HepG2 (cell line): Measurements from ENCODE around the gene SLC9A5.

Experiments
- E2F1 ChIP-seq: sonication (generic); formaldehyde crosslinking; IDR thresholded peaks from 2 replicates; pipeline ENCODE4 v1.5.0; 2020; ENCODE audit warnings: missing genetic modification reagents
- EP300 ChIP-seq, 3 experiments: sonication (generic) in 1 of 3; formaldehyde crosslinking in 1 of 3; IDR thresholded peaks; 2 replicates each; pipeline versions ENCODE4 v1.5.1 to v1.6.1; 2011 to 2020; ENCODE audit warnings: low read depth in 2 of 3, low read length in 2 of 3, borderline replicate concordance in 1 of 3, improper control_type of control experiment in 1 of 3, mild to moderate bottlenecking in 1 of 3, missing genetic modification reagents in 1 of 3, moderate library complexity in 1 of 3
- HNF1A ChIP-seq, 2 experiments: sonication (generic) in 1 of 2; formaldehyde crosslinking in 1 of 2; IDR thresholded peaks; 2 replicates each; pipeline versions ENCODE4 v1.4.0 to v1.6.1; 2016 to 2020; ENCODE audit warnings: borderline replicate concordance in 1 of 2, low read depth in 1 of 2, mild to moderate bottlenecking in 1 of 2, missing genetic modification reagents in 1 of 2
- MYNN ChIP-seq: sonication (generic); formaldehyde crosslinking; IDR thresholded peaks from 2 replicates; pipeline ENCODE4 v1.4.0; 2020; ENCODE audit warnings: mild to moderate bottlenecking, low read depth, missing genetic modification reagents
- RAD21 ChIP-seq: fragments of 450-650 bp; formaldehyde crosslinking; IDR thresholded peaks from 2 replicates; pipeline ENCODE4 v1.5.0; 2020; ENCODE audit warnings: mild to moderate bottlenecking
- SNAPC5 ChIP-seq: sonication (generic); formaldehyde crosslinking; IDR thresholded peaks from 2 replicates; pipeline ENCODE4 v1.8.1; 2023; ENCODE audit warnings: mild to moderate bottlenecking, missing genetic modification reagents, borderline replicate concordance
- SP1 ChIP-seq, 2 experiments: fragments of 450-650 bp in 1 of 2; sonication (generic) in 1 of 2; formaldehyde crosslinking in 1 of 2; IDR thresholded peaks; 2 replicates each; pipeline versions ENCODE4 v1.4.0 to v1.6.1; 2016 to 2020; ENCODE audit warnings: missing genetic modification reagents in 1 of 2
- TCF7L2 ChIP-seq: IDR thresholded peaks from 2 replicates; pipeline ENCODE4 v1.6.1; 2011; ENCODE audit warnings: mild to moderate bottlenecking, low read depth, low read length, moderate library complexity
- ZBTB40 ChIP-seq, 2 experiments: fragments of 450-650 bp in 1 of 2; sonication (generic) in 1 of 2; formaldehyde crosslinking in 1 of 2; IDR thresholded peaks; 2 replicates each; pipeline versions ENCODE4 v1.6.1 to v1.8.0; 2016 to 2022; ENCODE audit warnings: antibody characterized with exemption in 1 of 2, mild to moderate bottlenecking in 1 of 2, missing genetic modification reagents in 1 of 2
- ZFYVE20 ChIP-seq: sonication (generic); formaldehyde crosslinking; IDR thresholded peaks from 2 replicates; pipeline ENCODE4 v1.8.0; 2023; ENCODE audit warnings: low read depth, mild to moderate bottlenecking, moderate library complexity, missing genetic modification reagents, borderline replicate concordance
- ZNF101 ChIP-seq: sonication (generic); formaldehyde crosslinking; IDR thresholded peaks from 2 replicates; pipeline ENCODE4 v1.4.0; 2020; ENCODE audit warnings: mild to moderate bottlenecking, low read depth, missing genetic modification reagents, borderline replicate concordance
- ZNF607 ChIP-seq: sonication (generic); formaldehyde crosslinking; IDR thresholded peaks from 2 replicates; pipeline ENCODE4 v1.5.1; 2020; ENCODE audit warnings: missing genetic modification reagents, mild to moderate bottlenecking, borderline replicate concordance
- ZNF740 ChIP-seq: sonication (generic); formaldehyde crosslinking; IDR thresholded peaks from 2 replicates; pipeline ENCODE4 v1.4.0; 2020; ENCODE audit warnings: missing genetic modification reagents

GRCh38 chr16:67254801-67255552, 6.2 kb downstream of the SLC9A5 start:
- TF ChIP-seq SNAPC5 (CRISPR knock-in tag): no peak
- no peak for TF ChIP-seq ZNF101 (CRISPR knock-in tag)
- no peak for TF ChIP-seq ZFYVE20
- no peak for TF ChIP-seq ZNF607
- no peak for TF ChIP-seq MYNN (CRISPR knock-in tag)
- TF ChIP-seq RAD21 (CRISPR knock-in tag): no peak
- TF ChIP-seq ZBTB40 (IDR thresholded peaks at IDR 0.05): no peak
- TF ChIP-seq ZBTB40 (CRISPR knock-in tag; IDR thresholded peaks at IDR 0.05): no peak
- TF ChIP-seq EP300 (IDR thresholded peaks at IDR 0.05; ENCODE audit: low read depth in 2 of 2, low read length in 2 of 2): no peak
- TF ChIP-seq EP300 (CRISPR knock-in tag; IDR thresholded peaks at IDR 0.05; ENCODE audit: borderline replicate concordance): no peak
- no peak for TF ChIP-seq ZNF740 (CRISPR knock-in tag)
- no peak for TF ChIP-seq SP1 (IDR thresholded peaks at IDR 0.05)
- TF ChIP-seq SP1 (CRISPR knock-in tag; IDR thresholded peaks at IDR 0.05): no peak
- no peak for TF ChIP-seq HNF1A (IDR thresholded peaks at IDR 0.05; ENCODE audit: low read depth)
- TF ChIP-seq HNF1A (CRISPR knock-in tag; IDR thresholded peaks at IDR 0.05; ENCODE audit: borderline replicate concordance): no peak
- no peak for TF ChIP-seq TCF7L2
- TF ChIP-seq E2F1 (CRISPR knock-in tag): no peak
